Right atrium auricular region (tissue), 2 donors: ENCODE data around the gene CPT1B. TPM values are rescaled to one million over a fixed set of nuclear protein-coding genes. Genes with fewer than 3 reads are reported as not detected.
"Not testable (repeated sequence)": the region's sequence is repeated elsewhere in the genome, so short reads cannot be mapped to it uniquely, and the experiment has no call there.

ENCODE experiments used
- DNase-seq: peaks from one replicate; pipeline ENCODE4 v3.0.0-alpha.2; 2019; ENCODE audit warnings: low spot score
- H3K27ac ChIP-seq, 2 donors: fragments of 200-600 bp; sonication (generic); 1 replicate in 1 of 2; 2 replicates in 1 of 2; pipeline ENCODE4 v1.5.1; 2016 to 2019
- H3K27me3 ChIP-seq, 2 donors: fragments of 200-600 bp; sonication (generic); one replicate each; pipeline versions ENCODE4 v1.5.1 to v1.6.0; 2017 to 2019
- H3K36me3 ChIP-seq: fragments of 200-600 bp; sonication (generic); one replicate; pipeline ENCODE4 v1.5.1; 2016
- H3K4me1 ChIP-seq, 2 donors: fragments of 200-600 bp; sonication (generic); one replicate each; pipeline versions ENCODE4 v1.5.1 to v1.6.0; 2017 to 2019
- H3K4me3 ChIP-seq, 2 donors: fragments of 200-600 bp; sonication (generic); 1 replicate in 1 of 2; 2 replicates in 1 of 2; pipeline ENCODE4 v1.5.1; 2017 to 2019; ENCODE audit warnings: mild to moderate bottlenecking in 1 of 2, moderate library complexity in 1 of 2
- H3K9me3 ChIP-seq, 2 donors: fragments of 200-600 bp; sonication (generic); one replicate each; pipeline ENCODE4 v1.5.1; 2019
- CTCF ChIP-seq, 2 donors: fragments of 200-600 bp; sonication (generic); IDR thresholded peaks; one replicate each; pipeline ENCODE4 v1.5.1; 2019; ENCODE audit warnings: antibody characterized with exemption in 2 of 2
- total RNA-seq, 2 donors: library from RNA; depleted of rRNA; stranded (reverse); fragments of >200 nt; gene quantifications; one replicate each; pipeline ENCODE4 v1.1.0, GENCODE V29; 2016

CPT1B gene
- total RNA-seq, 2 donors from 2014 or later = 184 to 281 TPM

GRCh38 chr22:50545522-50546325 is 32.5 kb downstream of the CPT1B start, which contains the start of gene KLHDC7B:
KLHDC7B (plus strand) TSS chr22:50545899; CDS start chr22:50546244, 345 bp downstream.
- DNase-seq = no peak
- peaks cover 8 to 19% of the 10 kb centered on the region in 2 donors for H3K27me3 ChIP-seq
- no peak within 1 kb of the TSS for H3K4me3 ChIP-seq
- no peak for TF ChIP-seq CTCF (IDR thresholded peaks at IDR 0.05)
- peaks cover 0 to 25% of the 10 kb centered on the region in 2 donors for H3K4me1 ChIP-seq
- no peaks in the 10 kb centered on the region for H3K9me3 ChIP-seq
- H3K27ac ChIP-seq = no peak within 1 kb of the TSS
- no peaks in the 10 kb centered on the region for H3K36me3 ChIP-seq

- Histone ChIP-seq H3K36me3 (no peaks in the 10 kb centered on the region), H3K27ac (no peak overlapping the region), H3K4me3 (no peak overlapping the region), H3K4me1 (peaks cover 0 to 27% of the 10 kb centered on the region in 2 donors), H3K27me3 (peaks cover 8 to 19% of the 10 kb centered on the region in 2 donors), H3K9me3 (no peaks in the 10 kb centered on the region)
- no peak for TF ChIP-seq CTCF (IDR thresholded peaks at IDR 0.05)
- DNase-seq = no peak
Observed at GRCh38 chr22:50544746-50545253, 33.4 kb downstream of the CPT1B start.

- Histone ChIP-seq H3K4me1 (peaks cover 0 to 29% of the 10 kb centered on the region in 2 donors), H3K27me3 (peaks cover 8 to 19% of the 10 kb centered on the region in 2 donors), H3K9me3 (no peaks in the 10 kb centered on the region), H3K4me3 (peak overlapping the region in 1 of 2 donors; percentile 33), H3K27ac (peak overlapping the region in 1 of 2 donors; percentile 28), H3K36me3 (no peaks in the 10 kb centered on the region)
- TF ChIP-seq CTCF (IDR thresholded peaks at IDR 0.05) = peak; percentile 48 to 74
- DNase-seq = peak; percentile 76
Observed at GRCh38 chr22:50544078-50544745, 34.0 kb downstream of the CPT1B start.

GRCh38 chr22:50542416-50542927 is 35.8 kb downstream of the CPT1B start:
- TF ChIP-seq CTCF (IDR thresholded peaks at IDR 0.05) = no peak
- H3K9me3 ChIP-seq = no peaks in the 10 kb centered on the region
- H3K4me3 ChIP-seq = no peak overlapping the region
- no peak for DNase-seq
- H3K27ac ChIP-seq = no peak overlapping the region
- peaks cover 0 to 21% of the 10 kb centered on the region in 2 donors for H3K4me1 ChIP-seq
- peaks cover 0 to 10% of the 10 kb centered on the region in 2 donors for H3K27me3 ChIP-seq
- H3K36me3 ChIP-seq = no peaks in the 10 kb centered on the region

GRCh38 chr22:50541667-50542026 is 36.6 kb downstream of the CPT1B start:
- H3K36me3 ChIP-seq, H3K4me3 ChIP-seq, H3K27me3 ChIP-seq, H3K9me3 ChIP-seq: not testable (repeated sequence)
- peak; percentile 77 for DNase-seq
- H3K27ac ChIP-seq = peak overlapping the region; percentile 46 to 52
- peaks cover 0 to 21% of the 10 kb centered on the region in 2 donors for H3K4me1 ChIP-seq

GRCh38 chr22:50540381-50540780 is 37.8 kb downstream of the CPT1B start:
- no peak for TF ChIP-seq CTCF (IDR thresholded peaks at IDR 0.05)
- no peaks in the 10 kb centered on the region for H3K36me3 ChIP-seq
- no peak for DNase-seq
- H3K27ac ChIP-seq = peak overlapping the region in 1 of 2 donors; percentile 85
- peaks cover 0 to 21% of the 10 kb centered on the region in 2 donors for H3K4me1 ChIP-seq
- no peak overlapping the region for H3K4me3 ChIP-seq
- H3K27me3 ChIP-seq = no peaks in the 10 kb centered on the region
- no peaks in the 10 kb centered on the region for H3K9me3 ChIP-seq
